SK-N-MC (cell line): ENCODE data around the gene ELAVL3.

ENCODE experiments used
- EZH2 ChIP-seq: fragments of 200-600 bp; sonication (generic); IDR thresholded peaks from one replicate; pipeline ENCODE4 v1.6.1; 2017; ENCODE audit warnings: antibody characterized with exemption
- FOXP2 ChIP-seq: optimal IDR thresholded peaks from 2 replicates; pipeline ENCODE3; 2011; ENCODE audit warnings: mild to moderate bottlenecking, moderate library complexity; ENCODE audit not compliant: insufficient read depth; ENCODE audit errors: extremely low read length, control extremely low read depth
- POLR2AphosphoS5 ChIP-seq: IDR thresholded peaks from 2 replicates; pipeline ENCODE4 v1.6.1; 2012; ENCODE audit warnings: mild to moderate bottlenecking, low read depth, low read length, borderline replicate concordance

DNA sequence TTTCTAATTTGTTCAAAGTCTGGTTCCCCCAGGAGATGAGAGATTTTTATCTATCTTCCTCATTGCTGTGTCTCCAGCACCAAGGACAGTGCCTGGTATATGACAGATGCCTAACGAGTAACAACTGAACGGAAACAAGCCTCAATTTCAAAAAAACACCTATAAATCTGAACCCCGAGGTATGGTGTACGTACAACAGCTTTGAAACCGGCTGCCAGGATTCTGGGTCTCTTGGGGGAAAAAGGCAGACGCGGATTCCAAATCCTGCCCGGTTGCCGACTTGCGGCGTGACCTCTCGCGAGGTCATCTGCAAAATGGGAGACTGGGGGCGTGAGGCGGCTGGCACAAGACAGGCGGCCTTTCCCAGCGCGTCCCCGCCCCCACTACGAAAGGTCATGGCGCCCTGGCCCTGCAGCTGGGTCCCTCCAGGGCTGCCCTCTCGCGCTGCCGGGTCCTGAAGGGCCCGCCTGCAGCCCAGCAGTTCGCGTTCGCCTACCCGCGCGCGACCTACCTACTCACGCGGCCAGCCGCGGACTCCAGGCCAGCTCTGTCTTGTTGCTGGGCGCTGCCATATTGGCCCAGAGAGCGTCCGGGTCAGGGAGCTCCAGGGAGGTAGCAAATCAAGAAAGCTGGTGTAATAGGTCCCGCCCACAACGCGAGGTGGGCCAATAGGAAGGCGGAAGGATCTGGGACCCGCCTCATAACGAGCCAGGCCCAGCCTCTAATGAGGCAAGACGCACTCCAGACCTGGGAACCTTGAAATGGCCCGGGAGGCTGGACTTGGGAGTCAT is 47.9 kb upstream of the ELAVL3 start, which contains the start of gene ECSIT:
- TF ChIP-seq POLR2AphosphoS5 (peak; percentile 73), EZH2 (no peak), FOXP2 (no peak)
